Measurements from ENCODE around the gene KCTD18.

Gene KCTD18

DNA sequence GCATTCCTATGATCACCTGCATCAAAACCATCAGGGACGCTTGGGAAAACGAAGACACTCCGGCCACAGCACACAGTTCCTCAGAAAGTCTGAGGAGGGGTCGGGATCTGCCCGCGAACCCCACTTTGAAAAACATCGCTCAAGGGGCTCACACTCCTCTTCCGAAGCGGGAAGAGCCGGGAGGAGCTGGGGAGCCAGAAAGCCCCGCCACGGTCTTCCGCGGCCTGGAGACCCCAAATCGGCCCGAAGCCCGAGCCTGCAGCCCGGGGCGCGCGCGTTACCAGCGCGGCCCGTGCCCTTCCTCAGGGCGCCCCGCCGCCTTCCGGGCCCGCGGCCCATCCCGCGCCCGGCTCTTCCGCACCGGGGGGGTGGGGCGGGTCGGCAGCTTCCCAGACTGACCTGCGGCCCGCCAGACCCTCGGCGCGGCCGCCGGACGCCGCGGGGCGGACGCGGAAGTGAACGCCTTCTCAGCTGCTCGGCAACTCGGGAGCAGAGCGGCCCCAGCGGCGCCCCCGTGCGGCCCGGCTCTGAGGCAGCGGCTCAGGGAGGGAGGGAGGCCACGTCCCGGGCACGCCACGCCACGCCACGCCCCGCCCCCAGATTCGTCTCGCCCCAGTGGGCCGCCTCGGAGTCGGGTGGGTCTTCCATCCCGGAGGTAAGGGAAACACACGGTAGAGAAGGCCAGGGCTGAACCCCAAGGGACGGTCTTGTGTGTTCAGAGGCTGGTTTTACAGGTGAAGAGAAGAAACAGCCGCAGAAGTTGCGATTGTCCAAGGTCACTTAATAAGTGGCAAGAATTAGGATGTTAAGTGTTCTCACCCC is at the start of gene KCTD18:
Gene KCTD18 (minus strand): TSS at position 457 of the 822 bp plus-strand sequence. CDS start 3,052 bp downstream, outside the sequence.
- peak; percentile 86 to 89 for DNase-seq (ENCODE audit: low read depth in 2 of 2)

DNA sequence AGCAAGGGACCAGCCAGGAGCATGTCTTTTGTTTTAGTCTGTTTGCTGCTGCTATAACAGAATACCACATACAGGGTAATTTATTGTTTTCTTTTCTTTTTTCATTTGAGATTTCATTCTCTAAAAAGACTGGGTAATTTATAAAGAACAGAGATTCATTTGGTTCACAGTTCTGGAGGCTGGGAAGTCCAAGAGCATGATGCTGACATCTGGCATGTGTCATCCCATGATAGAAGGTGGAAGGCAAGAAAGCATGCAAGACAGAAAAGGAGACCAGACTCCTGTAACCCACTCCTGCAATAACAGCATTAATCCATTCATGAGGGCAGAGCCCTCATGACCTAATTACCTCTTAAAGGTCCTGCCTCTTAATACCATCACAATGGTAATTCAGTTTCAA is 30.9 kb upstream of the KCTD18 start:
- DNase-seq (ENCODE audit: low read depth in 2 of 2) = no peak

DNA sequence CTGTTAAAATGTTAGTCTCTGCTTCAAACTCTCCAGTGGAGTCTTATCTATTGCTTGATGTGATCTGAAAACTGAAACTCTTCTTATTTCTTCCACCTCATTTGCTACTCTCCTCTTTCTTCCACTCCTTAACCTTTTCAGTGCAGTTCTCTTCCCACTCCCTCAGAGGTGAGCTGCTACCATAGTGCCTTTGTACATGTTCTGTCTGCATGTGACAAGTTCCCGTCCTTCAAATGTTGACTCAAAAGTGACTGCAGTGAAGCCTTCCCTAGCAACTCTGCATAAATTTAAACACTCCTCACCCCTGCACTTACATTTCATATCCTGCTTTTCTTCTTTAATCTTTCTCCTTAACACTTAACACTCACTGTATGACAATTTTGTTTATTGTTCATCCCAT is 28.3 kb upstream of the KCTD18 start:
- no peak for DNase-seq (ENCODE audit: low read depth in 2 of 2)

DNA sequence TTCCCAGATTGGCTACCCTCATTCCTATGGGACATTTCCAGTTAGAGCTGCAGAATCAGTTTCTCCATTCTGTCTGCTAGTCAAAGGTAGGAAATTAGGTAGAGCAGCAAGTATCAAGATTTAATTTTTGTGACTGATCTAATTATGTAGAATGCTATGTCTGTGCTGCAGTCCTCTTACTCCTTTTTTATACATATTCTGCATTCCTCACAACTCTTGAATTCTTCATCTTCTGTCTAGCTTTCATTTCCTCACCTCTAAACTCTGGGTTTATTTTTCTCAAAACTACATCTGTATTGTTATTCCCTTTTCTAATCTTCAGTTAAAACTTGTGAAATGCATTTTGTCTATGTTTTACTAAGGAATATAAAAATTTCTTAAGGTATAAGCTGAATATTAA is 24.7 kb upstream of the KCTD18 start:
- no peak for DNase-seq (ENCODE audit: low read depth in 2 of 2)

DNA sequence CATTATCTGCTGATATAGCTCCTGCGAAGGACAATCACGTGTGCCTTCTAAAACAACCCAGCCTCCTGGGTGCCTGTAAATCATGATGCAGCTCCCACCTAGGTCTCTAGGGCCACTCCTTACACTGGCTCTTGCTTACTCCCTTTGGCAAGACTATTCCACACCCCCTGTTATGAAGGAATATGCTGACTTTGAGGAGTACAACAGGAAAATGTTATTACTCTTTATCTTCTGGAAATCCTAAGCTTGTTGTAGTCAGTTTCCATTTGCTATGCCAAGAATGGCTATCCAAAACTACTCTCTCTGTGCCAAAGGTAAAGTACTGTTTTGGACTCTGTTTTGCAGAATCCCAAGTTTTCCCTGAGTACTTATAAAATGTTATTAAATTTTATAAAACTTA is 23.9 kb upstream of the KCTD18 start:
- no peak for DNase-seq (ENCODE audit: low read depth in 2 of 2)

DNA sequence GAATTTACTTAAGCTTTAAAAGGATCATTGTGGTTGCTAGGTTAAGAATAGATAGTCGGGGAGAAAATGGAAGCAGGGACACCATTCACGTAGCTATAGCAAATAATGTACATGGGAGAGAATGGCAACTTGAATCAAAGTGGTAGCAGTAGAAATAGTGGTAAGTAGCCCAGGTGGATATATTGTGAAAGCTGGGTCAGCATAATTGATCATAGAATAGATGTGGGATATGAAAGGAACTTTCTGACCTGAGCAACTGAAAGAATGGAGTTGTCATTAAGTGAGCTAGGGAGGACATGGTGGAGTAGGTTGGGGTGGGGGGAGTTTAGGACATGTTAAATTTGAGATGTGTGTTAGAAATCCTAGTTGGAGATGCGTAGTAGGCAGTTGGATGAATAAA is 18.4 kb upstream of the KCTD18 start:
- DNase-seq (ENCODE audit: low read depth in 2 of 2) = no peak

DNA sequence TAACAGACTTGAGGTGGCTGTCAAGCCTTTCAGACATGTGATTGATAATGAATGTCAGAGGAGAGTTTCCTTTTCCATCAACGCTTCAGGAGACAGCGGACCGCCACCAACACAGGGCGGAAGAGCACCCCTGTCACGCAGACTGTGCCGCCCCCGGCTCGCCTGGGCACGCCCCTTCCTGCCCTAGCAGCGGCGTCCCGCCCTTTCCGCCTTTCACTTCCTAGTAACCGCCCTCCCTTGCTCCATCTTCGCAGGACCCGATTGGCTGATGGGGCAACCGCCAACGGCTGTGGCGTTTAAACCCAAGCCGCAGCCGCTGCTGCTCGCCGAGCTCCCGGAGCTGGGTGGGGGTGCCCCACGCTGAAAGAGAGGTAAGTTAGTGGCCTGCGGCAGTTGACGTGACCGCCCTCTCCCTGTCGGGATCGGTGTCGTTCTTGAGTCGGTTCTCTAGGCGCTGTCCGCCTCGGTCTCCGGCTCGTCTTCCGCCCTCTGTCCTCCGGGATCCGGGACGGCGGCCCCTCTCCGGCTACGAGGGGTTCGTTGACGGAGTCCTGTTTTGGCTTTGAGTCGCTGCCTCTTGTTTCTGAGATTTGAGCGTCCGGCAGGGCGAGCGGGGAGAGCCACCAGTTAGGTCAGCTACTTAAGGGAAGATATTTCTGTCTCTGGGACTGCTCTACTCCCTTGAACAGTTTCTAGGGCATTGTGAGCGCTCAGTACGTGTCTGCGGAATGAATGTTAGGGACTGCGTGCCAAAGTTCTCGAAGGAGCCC is 16.2 kb upstream of the KCTD18 start, which contains the start of gene SGO2:
Gene SGO2 (plus strand): TSS at position 326 of the 770 bp plus-strand sequence. CDS start 6,769 bp downstream, outside the sequence.
- DNase-seq (ENCODE audit: low read depth in 2 of 2) = peak; percentile 93 to 94

DNA sequence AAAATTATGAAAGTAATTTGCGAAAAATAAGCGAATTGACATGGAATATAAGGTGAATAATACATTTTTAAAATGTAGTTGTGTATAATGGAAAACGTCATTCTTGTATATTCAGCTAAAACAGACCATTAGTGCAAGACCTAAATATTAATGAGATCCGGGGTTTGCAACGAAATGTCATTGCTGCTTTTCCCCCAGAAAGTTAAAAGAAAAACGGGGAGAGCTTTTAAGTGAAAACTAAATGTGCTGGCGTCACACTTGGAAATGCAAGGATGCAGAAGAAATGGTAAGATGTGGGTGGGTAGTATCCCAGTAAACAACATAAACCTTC is 15.6 kb upstream of the KCTD18 start:
- DNase-seq (ENCODE audit: low read depth in 2 of 2) = no peak

DNA sequence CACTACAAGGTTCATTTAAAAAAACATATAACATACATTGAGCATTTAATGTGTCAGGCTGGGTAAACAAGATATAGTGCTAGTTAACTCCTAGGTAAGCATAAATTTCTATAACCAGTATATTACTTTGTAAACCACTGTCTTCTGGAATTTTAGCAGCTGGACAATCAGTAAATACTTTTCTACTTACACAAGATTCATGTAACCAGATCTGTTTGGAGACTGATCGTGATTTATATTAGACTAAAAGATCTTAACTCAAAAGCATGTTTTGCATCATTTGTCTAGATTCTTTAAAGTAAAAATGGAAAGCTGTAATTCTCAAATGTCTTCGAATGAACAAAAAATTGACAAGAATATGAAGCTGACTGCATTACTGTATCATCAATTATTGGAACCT is 15.2 kb upstream of the KCTD18 start:
- no peak for DNase-seq (ENCODE audit: low read depth in 2 of 2)

DNA sequence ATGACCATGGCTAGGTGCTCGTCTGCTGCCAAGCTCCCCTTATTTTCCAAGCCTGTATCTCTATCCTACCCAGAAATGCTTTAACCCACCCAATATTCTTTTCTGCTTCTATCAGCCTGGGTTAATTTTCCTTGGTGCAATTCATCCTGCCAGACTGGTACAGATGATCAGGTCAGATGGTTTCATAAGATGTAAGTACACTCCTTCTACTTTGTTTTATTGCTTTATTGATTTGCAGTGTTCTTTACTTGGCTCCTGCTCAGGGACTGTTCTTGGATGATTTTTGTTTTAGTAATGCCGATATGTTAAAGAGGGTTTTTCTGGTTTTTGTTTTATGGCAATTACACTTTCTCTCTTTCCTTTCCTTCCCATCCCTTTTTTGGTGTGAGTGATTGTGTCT is 13.7 kb upstream of the KCTD18 start:
- DNase-seq (ENCODE audit: low read depth in 2 of 2) = no peak

DNA sequence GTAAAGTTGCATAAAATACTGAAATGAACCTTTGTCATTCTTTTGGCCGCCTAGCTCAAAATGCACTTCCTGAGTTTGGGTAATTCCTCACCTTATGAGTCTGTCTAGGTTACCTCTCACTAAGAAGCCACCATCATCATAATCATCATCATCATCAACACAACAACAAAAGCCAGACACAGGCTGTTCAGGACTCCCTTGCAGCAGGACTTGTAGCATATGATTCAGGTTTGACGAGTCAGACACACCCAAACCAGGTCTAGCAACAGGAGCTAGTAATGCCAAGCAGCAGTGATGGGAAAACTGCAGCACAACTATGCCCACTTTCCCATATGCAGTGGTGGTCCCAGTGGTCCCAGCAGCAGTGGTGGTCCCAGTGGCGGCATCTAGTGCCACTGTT is 13.3 kb upstream of the KCTD18 start:
- DNase-seq (ENCODE audit: low read depth in 2 of 2) = no peak

DNA sequence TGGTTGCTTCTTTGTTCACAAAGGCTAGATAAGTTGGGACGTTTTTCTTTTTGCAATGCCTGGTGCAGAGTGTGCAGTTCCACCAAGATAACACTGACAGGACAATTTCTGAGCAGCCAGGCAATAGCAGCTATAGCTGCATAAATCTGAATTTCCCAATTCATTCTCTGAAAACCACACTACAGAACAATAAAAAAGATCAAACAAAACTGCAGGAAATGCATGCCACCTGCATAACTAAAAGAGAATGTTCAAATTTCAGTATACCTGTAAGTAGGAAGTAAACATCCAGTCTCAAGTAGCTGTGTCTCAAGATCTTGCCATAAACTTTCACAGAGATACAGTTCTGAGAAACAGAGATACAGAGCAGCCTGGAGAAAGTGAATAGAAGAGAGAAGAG is 5.3 kb upstream of the KCTD18 start:
- DNase-seq (ENCODE audit: low read depth in 2 of 2) = no peak

DNA sequence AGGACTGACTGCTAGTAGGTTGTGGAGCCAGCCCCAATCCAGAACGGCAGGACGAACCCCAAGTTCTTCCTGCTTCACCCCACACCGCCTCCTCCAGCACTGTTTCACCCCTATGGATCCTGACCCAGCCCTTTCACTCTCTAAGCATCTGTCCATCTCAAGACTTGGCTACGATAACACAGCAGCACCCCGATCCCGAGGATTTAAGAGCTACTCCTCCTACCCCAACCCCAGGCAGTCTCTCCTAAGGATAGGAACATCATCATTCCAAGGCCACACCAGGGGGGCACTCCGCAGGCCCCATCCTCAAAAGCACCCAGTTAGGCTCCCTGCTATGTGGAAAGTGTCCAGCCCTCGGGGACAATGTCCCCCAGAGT is 645 bp downstream of the KCTD18 start:
- no peak for DNase-seq (ENCODE audit: low read depth in 2 of 2)

DNA sequence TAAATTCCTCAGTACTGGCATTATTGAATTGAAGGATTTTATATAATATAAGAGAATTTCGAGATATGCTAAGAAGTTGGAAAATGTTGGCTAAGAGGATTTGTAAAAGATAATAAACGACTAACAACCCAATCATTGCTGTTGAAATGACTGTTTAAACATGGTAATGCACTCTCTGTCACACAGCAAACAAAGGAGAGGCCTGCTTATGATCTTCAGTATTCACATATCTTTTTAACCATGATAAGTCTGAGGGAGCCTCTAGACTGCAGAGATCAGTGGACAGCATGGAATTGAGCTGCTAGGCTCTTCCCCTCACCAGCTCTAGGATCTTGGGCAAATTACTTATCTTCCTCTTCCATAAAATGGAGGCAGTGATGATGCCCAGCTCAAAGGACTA is 2.7 kb downstream of the KCTD18 start:
- no peak for DNase-seq (ENCODE audit: low read depth in 2 of 2)

DNA sequence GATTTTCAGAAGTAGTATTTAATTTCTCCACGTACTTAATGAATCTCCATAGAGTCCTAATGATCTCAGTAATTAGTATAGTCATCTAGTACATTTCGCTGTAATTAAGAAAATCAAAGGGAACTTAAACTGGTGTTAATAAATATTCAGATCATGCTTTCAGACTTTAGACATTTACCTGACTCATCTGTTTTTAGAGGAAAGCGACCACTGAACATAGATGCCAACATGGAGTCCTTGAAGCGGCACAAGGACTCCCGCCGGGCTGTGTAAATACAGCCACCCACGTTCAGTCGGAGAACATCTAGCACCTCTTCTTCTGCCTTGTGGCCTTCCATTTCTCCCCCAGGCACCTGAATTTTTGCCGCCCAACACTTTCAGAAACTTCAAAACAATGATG is 3.2 kb downstream of the KCTD18 start:
- DNase-seq (ENCODE audit: low read depth in 2 of 2) = no peak

DNA sequence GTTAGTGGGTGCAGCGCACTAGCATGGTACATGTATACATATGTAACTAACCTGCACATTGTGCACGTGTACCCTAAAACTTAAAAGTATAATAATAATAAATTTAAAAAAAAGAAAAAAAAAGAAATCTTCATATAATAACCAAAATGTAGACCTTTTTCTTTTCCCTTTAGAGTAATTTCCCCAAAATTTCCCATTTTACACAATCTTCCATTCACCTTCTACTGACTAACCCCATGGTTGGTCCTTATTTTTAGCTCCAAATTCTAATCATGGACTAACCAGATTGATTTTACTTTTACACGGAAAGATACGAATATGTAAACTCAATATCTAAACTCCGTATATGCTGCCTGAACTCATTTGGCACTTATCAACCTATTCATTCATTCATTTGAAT is 7.7 kb downstream of the KCTD18 start:
- no peak for DNase-seq (ENCODE audit: low read depth in 2 of 2)

DNA sequence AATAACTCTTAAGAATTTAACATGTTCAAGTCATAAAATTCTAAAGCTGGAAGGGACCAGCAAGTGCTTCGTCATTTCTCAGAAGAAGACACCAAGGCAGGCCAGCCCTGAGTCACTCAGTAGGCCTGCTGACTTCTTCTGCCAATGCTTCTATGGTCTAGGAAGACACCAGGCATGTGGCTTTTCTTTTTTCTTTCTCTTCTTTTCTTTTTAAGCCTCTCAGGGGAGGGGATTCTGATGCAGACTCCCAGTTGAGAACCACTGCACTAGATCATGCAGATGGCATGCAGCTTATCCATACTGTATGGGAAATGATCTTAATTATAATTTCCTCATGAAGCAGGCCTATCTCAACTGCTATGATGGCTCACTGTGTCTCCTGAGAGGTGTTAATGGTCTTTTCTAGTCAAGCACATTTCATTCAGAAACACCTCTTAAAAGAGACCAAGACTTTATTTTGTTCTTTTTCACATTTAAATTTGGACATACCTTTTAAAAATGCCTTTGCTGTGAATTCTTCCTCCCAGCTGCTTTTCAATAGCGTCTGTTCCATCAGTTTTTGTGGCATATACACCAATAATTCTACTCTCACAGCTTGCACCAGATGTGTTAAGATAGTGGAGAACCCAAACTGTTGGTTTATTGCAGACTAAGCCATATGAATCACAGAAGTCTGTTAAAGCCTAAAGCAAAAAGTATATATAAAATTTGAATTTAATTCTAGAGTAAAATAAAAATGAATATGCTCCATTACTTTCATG is 11.3 kb downstream of the KCTD18 start:
- DNase-seq (ENCODE audit: low read depth in 2 of 2) = no peak

DNA sequence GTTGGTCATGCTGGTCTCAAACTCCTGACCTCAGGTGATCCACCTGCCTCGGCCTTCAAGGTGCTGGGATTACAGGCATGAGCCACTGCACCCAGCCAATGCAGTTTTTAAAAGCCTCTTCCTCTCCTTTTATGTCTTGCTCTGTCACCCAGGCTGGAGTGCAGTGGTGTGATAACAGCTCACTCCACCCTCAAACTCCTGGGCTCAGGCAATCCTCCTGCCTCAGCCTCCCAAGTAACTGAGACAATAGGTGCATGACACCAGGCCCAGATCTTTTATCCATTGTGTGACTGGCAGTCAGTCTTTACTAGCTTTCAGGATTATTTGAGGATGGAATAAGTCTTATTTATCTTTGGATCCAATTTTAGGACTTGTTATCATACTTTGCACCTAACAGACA is 13.2 kb downstream of the KCTD18 start:
- no peak for DNase-seq (ENCODE audit: low read depth in 2 of 2)

DNA sequence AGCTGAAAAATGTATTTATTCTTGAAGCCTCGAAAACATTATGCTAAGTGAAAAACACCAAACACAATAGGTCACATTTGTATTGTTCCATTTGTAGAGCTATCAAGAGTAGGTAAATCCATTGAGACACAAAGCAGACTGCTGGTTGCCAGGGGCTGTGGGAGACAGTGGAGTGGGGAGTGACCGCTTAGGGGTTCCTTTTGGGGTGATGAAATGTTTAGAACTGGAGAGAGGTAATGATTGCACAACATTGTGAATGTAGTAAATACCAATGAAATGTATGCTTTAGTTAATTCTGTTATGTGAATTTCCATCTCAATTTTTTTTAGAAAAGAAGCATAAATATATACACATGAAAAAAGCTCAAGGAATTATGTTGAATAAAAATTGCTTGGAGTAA is 15.8 kb downstream of the KCTD18 start:
- no peak for DNase-seq (ENCODE audit: low read depth in 2 of 2)

DNA sequence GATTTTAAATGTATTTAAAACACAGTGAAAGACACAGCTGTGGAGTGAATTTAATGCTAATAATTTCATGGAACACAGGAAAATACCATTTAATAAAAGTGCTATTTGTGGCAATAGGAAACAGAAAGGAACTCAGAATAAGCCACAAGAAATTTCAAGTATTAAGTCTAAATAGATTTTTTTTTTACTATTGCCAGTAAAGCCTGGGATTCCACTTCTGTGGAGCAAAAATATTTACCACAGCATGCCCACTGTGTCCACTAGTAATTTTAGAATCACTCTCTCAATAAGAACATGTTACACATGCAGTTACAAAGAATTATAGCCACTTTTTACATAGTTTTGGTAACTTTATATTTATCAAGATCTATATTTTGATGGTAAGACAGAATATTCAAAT is 17.2 kb downstream of the KCTD18 start:
- DNase-seq (ENCODE audit: low read depth in 2 of 2) = no peak

DNA sequence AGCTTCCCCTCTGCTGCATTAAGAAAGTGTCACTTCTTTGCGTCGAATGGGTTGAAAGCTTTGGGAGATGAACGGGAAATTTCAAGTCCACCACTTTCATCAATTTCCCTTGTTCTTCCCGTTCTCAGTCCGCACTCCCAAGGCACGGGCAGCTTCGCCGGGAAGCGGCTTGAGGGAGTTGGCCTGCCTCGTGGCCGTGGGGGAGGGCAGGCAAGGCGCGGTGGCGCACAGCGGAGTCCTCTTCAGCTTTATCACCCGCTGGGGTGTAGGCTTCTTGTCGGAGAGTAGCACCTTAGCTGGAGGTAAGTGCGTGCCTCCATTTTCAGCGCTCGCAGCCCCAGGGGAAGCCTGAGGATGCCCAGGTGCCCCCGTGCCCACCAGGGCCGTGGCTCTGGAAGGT is 19.9 kb downstream of the KCTD18 start:
- no peak for DNase-seq (ENCODE audit: low read depth in 2 of 2)

DNA sequence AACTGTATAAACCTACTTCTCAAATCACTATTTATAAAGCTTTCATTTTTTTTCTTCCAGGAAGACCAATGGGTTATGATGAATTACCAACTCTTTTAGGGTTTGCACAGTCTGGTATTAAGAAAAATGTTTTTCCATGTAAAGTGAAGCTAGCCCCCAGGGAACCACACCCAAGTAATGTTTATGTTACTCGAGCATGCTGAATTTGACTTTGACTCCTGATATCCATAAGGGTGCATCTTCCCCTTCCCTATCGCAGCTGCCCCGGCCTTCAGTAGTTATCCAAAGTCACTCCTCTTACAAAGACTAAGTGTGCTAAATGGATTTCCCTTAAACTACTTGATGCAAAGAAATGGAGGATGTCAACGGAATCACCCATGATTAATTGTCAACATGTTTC is 21.7 kb downstream of the KCTD18 start:
- no peak for DNase-seq (ENCODE audit: low read depth in 2 of 2)

DNA sequence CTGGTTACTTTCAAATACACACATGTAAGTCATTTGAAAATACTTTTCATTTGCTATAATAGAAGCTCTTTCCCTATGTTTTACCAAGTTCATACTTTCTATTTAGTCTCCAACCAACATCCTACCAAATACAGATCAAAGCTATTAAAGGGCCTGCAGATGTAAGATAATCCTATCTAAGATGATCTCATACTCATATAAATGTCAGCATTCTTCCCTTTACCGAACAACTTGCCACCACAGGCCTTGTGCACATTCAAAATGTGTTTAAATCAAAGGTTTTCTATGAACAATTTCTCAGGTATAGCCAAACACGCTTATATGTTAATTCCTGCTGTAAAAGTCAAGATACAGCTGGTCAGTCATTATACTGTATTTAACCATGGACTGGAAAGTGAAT is 23.3 kb downstream of the KCTD18 start:
- DNase-seq (ENCODE audit: low read depth in 2 of 2) = no peak
